HG02884 (cell line): ENCODE results near the gene HOXB9.

Experiments
- ATAC-seq: cut with Tn5 transposase; IDR thresholded peaks from one replicate; pipeline ENCODE4 v1.9.1; 2021; ENCODE audit warnings: mild to moderate bottlenecking, moderate library complexity; ENCODE audit not compliant: unreplicated experiment

Gene HOXB9

DNA sequence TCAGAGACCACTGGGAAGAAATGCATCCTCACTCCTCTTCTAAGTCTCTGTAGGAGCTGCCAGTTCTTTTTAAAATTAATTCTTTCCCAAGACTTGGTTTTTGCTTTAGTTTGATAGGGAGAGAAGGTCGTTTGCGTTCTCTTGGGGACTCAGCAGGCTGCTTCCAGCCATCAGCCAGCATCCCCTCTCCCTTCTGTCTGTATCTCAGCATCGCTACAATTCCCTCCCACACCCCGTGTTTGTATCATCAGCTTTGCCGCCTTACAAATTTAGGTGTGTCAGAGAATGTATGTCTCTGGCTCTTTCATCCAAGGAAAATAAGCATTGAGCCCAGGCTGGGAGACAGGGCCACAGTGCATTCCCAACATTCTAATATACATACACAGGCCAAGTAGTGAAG, 26.8 kb downstream of the HOXB9 start:
- no peak for ATAC-seq

DNA sequence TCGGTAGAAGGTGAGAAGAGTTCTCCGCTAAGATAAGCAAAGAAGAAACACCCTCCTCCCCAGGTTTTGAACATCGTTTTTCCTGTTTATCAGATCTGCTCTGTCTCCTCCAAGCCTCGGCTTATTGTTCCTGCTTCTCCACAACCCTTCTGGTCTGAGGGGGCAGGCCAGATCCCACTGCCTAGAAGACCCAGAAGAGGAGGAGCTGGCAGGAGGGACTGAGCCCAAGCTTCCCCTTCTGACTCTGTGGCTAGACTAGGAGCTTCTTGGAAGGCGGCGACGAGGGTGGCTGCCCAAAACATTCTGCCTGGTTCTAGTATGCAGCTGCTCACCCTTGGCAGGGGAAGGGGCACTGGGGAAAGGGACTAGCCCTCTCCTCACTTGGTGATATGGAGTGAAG, 27.4 kb downstream of the HOXB9 start:
- ATAC-seq, result no peak

DNA sequence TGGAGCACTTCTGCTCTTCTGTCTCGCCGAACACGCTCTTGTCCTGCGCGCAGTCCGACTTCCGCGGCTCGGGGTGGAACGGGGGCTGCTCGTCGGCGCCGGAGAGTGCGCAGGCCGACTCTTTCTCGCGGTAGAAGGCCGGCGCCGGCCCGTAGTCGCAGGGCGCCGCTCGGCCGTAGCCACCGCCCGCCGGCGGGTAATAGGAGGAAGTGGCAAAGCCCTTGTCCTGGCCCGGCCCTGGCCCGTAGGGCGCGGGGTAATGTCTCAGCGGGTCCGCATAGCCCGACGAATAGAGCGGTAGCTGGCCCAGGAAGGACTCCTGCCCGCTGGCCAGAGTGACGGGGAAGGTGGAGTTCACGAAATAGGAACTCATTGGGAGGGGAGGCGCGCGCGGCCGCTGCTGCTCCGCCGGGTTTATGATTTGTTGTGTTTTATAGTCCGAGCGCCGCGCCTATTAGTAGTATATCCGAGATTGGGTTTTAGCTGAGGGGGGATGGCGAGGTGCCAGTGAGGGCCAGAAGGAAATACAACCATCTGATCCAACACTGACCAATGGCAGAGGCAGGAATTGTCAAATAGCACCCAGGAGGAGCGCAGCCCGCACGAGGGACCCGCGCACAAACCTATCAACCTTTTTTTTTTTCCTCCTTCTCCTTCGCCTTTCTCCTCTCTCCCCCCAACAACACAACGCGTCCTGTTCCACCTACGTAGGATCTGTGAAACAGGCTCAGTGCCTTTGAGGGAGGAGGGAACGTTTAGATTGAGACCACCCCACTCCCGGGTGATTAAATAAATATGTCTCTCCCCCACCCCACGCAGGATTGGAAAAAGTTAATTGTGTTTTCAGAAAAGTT, 28.2 kb downstream of the HOXB9 start:
- ATAC-seq, result no peak

- no peak for ATAC-seq
Measured at GRCh38 chr17:48597528-48597777, 28.7 kb downstream of the HOXB9 start.

DNA sequence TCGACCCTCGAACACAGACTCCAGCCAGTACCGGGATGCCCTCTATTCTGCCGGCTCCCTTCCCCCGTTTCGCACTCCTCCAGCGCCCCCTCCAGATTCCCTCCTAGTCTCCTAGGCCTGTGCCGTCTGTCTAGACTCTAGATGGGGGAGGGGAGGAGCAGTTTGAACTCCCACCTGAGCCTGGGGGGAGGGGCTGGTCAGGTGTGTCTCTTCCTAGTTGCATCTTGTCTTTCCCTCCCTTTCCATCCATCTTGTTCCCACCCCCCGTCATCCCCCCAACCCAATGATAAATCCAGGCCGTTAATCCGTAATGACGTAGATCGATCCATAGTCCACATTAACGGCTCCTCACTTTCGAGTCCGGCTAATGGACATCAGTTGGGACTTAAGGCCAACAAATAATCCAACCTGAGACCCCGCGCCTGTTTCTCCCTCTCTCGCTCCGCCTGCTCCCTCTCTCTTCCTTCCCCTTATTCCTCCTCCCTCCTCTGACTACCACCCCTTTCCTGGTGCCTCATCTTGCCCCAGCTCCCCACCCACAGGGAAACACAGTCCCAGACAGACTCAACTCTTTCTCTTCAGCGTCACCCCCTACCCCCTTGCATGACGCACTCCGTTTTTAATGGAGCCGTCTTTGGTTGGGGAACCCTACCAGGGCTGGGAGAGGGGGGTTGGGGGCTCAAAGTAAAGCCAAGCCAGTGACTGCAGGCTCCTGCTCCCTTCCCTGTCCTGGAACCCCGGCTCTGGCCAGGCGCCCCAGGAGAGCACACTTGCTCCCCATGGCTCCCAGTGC, 29.2 kb downstream of the HOXB9 start:
- ATAC-seq, result no peak

DNA sequence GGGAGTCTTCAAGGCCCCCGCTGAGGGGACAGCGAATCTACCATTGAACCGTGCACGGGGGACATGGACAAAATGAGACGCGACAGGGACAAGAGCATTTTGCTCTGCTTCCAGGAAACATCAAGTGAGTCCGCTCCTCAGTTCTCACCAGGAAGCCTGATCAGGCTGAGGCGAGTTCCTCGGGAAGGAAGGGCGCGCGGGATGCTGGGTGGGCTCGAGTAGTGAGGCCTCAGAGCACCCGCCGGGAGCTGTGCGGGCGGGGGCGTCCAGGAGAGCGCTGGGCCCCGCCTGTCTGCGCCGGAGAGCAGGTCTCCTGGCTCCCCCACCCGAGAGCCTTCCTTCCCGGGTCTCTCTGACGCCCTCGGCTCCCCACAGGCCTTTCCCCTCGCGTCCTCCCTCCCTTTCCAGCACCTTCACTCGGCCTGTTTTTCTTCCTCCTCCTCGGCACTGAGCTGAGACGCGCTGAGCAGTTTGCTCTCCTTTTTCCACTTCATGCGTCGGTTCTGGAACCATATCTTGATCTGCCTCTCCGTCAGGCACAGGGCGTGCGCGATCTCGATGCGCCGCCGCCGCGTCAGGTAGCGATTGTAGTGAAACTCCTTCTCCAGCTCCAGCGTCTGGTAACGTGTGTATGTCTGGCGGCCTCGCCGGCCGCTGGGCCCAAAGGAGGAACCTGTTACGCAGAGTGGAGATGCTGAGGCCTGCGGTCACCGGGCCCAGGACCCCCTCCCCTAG, 30.0 kb downstream of the HOXB9 start:
- no peak for ATAC-seq

DNA sequence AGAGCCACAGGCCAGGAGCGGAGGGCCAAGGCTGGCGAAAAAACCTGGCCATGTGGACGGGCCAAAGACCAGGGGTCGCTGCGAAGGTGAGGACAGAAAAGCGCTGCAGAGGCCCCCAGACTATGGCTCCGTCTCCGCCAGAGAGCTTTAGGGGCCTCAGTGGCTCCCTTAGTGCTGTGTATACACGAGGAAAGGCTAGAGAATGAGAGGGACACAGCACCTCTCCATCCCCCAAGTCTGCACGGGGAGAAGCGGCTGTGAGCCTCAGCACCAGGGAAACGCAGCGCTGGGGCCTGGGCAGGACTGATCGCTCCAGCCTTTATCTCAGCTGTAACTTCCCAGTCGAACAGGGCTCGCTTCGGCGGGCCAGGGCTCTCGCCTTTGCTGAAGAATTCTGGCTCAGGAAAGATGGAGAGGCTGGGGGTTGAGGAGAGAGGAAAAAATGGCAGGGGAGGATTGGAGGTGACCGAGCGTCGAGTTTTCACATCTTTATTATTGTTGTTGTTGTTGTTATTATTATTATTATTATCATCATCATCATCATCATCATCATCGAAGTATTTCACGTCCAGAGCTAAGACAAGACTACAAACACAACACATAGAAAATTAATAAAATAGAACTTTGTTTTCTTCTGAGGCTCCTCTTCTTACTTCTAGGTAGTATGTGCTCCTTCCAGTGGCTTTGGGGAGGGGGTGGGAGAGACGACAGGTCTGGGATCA, 30.7 kb downstream of the HOXB9 start:
- no peak for ATAC-seq

- no peak for ATAC-seq
Measured at GRCh38 chr17:48594538-48595277, 31.4 kb downstream of the HOXB9 start.

GRCh38 chr17:48593840-48594537, 32.2 kb downstream of the HOXB9 start:
- ATAC-seq, result no peak

- ATAC-seq, result no peak
Measured at GRCh38 chr17:48593126-48593829, 32.9 kb downstream of the HOXB9 start, which contains the start of gene HOXB5. Gene HOXB5 (minus strand): TSS chr17:48593779. CDS start chr17:48593682, 97 bp downstream.

GRCh38 chr17:48592577-48592976, 33.6 kb downstream of the HOXB9 start:
- ATAC-seq, result no peak

DNA sequence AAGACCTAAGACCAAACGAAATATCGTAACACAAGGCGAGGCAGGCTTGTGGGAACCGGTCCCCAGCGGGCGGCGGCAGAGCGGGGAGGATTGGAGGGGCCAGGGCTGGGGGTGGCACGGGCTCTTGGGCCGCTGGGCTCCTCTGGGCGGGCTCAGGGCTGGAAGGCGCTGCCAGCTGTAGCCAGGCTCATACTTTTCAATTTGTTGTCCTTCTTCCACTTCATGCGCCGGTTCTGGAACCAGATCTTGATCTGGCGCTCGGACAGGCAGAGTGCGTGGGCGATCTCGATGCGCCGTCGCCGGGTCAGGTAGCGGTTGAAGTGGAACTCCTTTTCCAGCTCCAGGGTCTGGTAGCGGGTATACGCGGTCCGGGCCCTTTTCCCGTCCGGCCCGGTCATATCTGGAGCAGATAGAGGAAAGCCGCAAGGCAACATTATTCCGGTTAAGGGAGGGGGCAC, 34.1 kb downstream of the HOXB9 start:
- ATAC-seq, result no peak

DNA sequence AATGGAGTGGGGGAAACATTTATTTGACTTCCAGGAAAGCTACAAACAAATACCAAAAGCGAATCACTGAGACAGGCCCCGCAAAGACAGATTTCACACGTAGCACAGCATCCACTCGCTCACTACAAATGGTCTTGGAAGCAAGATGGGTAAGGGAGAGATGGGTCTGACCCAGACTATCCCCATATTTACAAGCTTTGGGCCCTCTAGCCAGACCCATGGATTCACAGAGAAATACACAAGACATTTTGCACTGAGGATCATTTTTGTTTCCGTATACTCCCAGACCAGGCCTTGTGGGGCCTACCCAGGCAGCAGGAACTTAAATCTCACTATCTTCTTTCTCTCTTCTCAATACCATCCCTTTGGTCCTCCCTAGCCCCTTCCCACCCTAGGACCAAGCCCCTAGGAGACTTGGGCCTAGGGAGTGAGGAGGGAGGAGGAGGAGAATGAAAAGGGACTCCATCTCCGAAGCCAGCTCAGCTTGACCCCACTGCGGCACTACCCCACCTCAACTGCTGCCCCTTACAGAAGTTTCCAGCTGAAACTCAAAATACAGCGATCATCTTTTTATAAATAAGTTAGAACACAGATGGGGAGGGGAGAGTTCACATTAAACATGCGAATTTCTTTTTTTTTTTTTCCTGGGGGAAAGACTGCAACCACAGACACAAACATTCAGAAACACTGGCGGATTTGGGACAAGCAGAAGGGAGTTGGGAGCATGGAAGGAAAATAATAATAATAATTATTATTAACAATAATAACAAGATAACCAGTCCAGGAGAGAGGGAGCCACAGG, 34.7 kb downstream of the HOXB9 start:
- ATAC-seq, result no peak

DNA sequence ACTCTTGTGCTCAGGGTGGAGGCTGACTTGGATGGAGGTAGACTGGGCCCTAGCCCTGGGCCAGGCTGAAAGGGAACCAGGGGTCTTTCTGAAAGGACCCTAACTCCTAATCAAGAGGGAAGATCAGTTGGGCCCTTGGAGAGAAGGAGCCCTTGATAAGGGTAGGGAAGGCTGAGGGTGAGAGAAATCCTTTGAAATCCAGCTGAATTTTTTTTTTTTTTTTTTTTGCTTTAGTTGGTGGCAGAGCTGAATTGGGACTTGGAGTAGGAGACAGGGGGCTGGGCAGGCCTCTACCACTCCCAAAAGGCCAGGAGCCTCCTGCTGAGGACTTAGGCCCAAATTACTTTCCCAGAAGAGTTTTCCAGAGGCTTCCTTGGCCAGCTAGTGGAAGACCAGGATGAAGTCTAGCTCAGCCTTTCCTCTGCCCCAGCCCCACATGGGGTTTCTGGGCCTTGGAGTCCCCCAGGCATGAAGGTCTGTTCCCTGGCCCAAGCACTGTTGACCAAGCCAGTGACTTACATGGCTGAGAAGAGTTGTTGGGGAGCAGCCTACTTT, 35.5 kb downstream of the HOXB9 start:
- no peak for ATAC-seq

DNA sequence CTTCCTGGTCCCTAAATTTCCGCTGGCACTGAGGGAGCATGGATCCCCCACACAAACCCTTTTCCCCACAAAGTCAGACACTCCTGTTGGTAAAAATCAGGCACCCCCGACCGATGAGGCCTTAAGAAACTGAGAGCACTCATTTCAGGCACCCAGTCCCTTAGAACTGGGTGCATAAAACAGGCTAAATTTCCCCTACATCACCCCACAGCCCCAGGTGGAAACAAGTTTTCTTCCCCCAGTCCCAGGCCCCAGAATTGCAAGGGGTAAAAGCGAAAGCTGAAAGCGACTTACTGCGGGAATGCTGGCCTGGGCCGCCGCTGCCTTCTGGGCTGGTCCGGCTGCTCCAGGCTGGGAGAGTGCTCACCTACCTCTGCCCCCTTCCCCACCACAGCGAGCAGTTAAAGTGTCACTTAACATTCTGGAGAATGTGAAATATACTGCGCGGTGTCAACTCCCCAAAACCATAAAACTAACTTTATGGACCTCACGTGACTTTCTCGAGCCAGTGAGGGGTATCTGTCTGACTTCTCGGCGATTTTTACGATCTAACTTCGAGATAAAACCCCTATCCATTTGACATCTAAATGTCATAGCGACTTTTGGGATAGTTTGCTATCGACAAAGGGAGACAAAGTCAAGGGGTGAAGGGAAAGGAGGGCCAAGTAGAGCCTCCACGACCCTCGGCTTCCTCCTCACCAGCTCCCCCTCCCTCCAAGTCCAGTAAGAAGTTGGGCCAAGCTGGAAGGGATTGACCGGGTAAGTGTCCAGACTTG, 36.1 kb downstream of the HOXB9 start, which contains the start of gene HOXB3:
TSS of gene HOXB3 (minus strand) at position 411 of the 776 bp plus-strand sequence. CDS start 37,767 bp downstream, outside the sequence.
- ATAC-seq, result no peak

DNA sequence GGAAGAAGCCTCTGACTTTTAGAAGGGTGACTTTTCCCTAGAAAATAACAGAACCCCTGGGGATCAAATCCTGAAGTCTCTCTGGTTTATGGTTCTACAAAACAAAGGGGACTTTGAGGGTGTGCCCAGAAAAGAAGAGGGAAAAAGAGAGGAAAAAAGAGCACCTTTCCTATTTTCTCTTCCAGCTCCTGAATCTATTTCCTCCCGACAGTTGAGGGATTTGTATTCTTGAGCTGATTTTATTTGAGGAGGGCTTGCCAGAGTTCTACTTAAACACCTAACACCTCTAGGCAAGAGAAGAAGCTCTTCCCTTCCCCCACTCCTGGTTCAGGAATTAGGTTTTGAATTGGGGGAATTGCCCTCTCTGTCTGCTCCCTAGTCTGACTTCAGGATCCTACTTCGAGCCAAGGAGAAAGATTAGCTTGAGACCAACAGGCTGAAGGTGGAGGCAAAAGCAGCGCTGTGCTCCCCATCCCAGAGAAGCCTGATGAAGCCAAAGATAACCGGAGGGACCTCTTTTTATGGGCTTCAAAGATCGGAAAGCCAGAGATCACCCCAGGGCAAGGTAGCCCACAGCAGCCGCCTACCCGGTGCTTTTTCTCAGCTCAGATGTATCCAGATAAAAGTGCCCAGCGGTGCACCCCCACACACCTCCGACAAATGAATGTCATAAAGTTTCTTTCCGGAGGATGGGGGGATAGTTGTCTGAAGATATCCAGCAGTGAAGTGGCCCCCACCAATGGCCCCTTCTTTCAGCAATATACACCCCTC, 36.9 kb downstream of the HOXB9 start:
- ATAC-seq, result no peak
